GM19240 (cell line): ENCODE data around the gene CD300LB.
"Not testable (repeated sequence)": the region's sequence is repeated elsewhere in the genome, so short reads cannot be mapped to it uniquely, and the experiment has no call there.

ENCODE experiments used
- DNase-seq: peaks from one replicate; pipeline ENCODE4 v3.0.0; 2011; ENCODE audit warnings: low spot score; ENCODE audit not compliant: insufficient read length

Gene CD300LB

DNA sequence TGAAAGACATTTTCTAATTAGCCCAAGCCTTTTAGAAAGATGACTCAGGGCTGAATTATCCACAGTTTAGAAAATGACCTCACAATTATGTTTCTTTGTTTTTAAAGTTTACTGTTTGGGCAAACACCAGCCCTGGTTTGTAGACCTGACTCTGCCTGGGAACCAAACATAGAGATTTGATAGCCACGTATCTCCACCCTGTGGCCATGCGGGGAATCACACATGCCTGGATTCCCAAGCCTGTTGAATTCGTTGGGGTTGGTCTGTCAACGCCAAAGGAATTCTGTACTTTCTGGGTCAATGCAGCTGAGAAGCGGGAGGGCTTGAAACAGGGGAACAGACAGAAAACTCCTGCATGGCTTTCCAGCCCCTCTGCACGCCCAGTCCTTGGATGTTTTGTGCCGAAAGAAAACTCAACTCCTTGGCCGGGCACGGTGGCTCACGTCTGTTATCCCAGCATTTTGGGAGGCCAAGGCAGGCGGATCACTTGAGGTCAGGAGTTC is 37.9 kb downstream of the CD300LB start:
- DNase-seq, result peak; percentile 38

DNA sequence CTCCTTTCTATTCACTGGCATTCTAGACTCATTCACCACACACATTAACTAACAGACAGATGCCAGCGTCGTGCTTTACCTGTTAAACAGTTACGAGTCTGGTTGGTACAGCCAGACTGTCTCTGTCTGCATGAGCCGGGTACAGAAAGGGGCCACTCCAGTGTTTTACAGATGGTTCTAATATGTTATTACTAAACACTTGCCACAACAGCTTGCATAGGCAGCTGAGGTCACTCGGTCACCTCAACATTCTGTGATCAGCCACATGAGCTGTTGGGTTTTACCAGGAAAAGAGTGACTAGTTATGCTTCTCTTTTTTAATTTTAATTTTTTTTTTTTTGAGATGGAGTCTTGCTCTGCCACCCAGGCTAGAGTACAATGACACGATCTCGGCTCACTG is 39.6 kb downstream of the CD300LB start:
- no peak for DNase-seq

- no peak for DNase-seq
Observed at GRCh38 chr17:74490716-74491115, 40.6 kb downstream of the CD300LB start.

DNA sequence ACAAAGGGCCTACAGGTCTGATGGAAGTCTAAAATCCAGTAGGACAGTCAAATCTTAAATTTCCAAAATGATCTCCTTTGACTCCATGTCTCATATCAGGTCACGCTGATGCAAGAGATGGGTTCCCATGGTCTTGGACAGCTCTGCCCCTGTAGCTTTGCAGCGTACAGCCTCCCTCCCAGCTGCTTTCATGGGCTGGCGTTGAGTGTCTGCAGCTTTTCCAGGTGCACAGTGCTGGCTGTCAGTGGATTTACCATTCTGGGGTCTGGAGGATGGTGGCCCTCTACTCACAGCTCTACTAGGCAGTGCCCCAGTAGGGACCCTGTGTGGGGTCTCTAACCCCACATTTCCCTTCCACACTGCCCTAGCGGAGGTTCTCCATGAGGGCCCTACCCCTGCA is 43.0 kb downstream of the CD300LB start:
- DNase-seq, result not testable (repeated sequence)

- DNase-seq, result no peak
Observed at GRCh38 chr17:74485841-74486240, 45.4 kb downstream of the CD300LB start.

DNA sequence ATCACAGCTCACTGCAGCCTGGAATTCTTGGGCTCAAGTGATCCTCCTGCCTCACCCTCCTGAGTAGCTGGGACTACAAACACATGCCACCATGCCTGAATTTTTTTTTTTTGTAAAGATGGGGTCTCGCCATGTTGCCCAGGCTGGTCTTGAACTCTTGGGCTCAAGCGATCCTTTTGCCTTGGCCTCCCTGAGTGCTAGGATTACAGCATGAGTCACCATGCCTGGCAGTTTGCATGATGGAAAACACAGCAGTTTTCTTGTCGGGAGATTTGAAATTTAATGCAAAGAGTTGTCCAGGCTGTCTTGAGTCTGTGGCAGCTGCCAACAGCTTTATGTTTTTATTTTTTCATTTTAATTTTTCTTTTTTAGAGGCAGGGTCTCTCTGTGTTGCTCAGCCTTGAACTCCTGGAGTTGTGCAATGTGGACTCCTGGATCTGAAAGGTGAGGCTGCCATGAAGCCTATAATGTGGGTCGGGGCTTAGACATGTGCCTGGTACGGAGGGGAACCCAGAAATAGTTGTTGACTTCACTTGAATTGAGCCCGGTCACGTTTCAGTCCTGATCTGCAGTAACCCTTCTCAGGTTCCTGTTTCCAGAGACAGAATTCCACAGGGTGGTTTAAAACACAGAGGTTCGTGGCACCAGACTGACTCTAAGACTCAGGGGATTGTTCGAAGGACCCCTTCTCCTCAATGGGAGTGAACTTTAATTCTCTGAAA is 46.1 kb downstream of the CD300LB start:
- no peak for DNase-seq

GRCh38 chr17:74484066-74484465 is 47.2 kb downstream of the CD300LB start:
- no peak for DNase-seq

DNA sequence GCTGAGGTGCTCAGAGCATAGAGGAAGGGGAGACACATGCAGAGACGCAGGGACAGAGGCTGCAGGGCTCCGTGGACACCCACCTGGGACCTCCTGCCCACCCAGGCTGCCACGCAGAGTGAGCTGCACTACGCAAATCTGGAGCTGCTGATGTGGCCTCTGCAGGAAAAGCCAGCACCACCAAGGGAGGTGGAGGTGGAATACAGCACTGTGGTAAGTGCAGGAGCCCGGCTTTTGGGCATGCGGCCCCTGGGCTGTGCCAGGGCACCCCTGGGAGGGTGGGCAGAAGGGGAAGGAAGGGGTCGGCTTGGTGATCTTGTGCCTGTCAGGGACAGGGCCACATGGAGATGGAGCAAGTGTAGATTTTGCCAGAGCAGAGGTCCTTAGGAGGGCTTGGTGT is 49.7 kb downstream of the CD300LB start:
- DNase-seq, result no peak

GRCh38 chr17:74480290-74480689 is 51.0 kb downstream of the CD300LB start:
- no peak for DNase-seq

- no peak for DNase-seq
Observed at GRCh38 chr17:74478420-74479100, 52.7 kb downstream of the CD300LB start.

- DNase-seq, result no peak
Observed at GRCh38 chr17:74477411-74477810, 53.9 kb downstream of the CD300LB start.

DNA sequence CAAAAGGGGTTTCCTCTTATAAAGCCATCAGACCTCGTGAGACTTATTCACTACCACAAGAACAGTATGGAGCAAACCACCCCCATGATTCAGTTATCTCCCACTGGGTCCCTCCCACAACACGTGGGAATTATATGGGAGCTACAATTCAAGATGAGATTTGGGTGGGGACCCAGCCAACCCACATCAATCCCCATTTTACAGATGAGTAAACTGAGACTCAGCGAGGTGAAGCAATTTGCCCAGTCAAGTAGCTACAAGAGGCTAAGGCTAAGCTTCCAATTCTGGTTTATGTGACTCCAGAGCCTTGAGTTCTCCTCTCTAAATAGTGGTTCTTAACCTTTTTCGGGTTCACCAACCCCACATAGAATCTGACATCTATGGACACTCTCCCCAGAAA is 56.1 kb downstream of the CD300LB start:
- no peak for DNase-seq

GRCh38 chr17:74474043-74474792 is 57.1 kb downstream of the CD300LB start:
- no peak for DNase-seq

GRCh38 chr17:74473294-74473693 is 58.0 kb downstream of the CD300LB start:
- DNase-seq, result no peak

GRCh38 chr17:74472890-74473289 is 58.4 kb downstream of the CD300LB start:
- DNase-seq, result no peak

DNA sequence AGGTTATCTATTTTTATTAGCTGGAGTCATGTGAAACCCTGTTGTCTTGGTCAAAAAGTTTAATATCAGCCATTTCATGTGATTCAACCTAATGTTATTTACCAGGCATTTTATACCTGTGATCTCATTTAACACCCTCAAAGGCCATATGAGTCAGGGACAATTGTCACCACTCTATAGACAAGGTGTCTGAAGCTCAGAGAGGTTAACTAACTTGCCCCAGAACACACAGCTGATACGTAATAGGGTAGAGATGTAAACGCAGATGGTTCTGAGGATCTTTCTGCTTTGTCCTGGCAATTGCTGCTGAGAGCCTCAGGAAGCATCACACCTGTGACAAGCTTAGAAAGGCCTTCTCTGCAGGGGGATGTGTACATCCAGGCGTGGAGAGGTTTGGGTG is 59.9 kb downstream of the CD300LB start:
- DNase-seq, result no peak
